HepG2 (cell line): ENCODE measurements around the gene DGKG. TPM values are rescaled to one million over a fixed set of nuclear protein-coding genes. Genes with fewer than 3 reads are reported as not detected.

Experiments
- BHLHE40 ChIP-seq: IDR thresholded peaks from 2 replicates; pipeline ENCODE4 v1.6.1; 2011; ENCODE audit warnings: low read length, improper control_type of control experiment
- CREB1 ChIP-seq, 2 experiments: fragments of 450-650 bp in 1 of 2; IDR thresholded peaks; 2 replicates each; pipeline ENCODE4 v1.6.1; 2016 to 2017; ENCODE audit warnings: control low read depth in 1 of 2, mild to moderate bottlenecking in 1 of 2, missing compliant biosample characterization in 1 of 2, missing genetic modification characterization in 1 of 2
- DMAP1 ChIP-seq: IDR thresholded peaks from 2 replicates; pipeline ENCODE4 v1.6.1; 2016
- DPF2 ChIP-seq: sonication (generic); formaldehyde crosslinking; IDR thresholded peaks from 2 replicates; pipeline ENCODE4 v1.4.0; 2020; ENCODE audit warnings: mild to moderate bottlenecking, low read depth, missing genetic modification reagents, borderline replicate concordance
- ETV5 ChIP-seq: IDR thresholded peaks from 2 replicates; pipeline ENCODE4 v1.6.1; 2018; ENCODE audit warnings: missing biosample characterization, missing genetic modification reagents, inconsistent platforms, borderline replicate concordance
- HOXA9 ChIP-seq: sonication (generic); formaldehyde crosslinking; IDR thresholded peaks from 2 replicates; pipeline ENCODE4 v1.8.1; 2022; ENCODE audit warnings: missing genetic modification reagents, mild to moderate bottlenecking, moderate library complexity, borderline replicate concordance
- KDM5B ChIP-seq: sonication (generic); formaldehyde crosslinking; IDR thresholded peaks from 2 replicates; pipeline ENCODE4 v1.4.0; 2020; ENCODE audit warnings: missing genetic modification reagents, mild to moderate bottlenecking, borderline replicate concordance
- NR2F6 ChIP-seq, 2 experiments: IDR thresholded peaks; 2 replicates each; pipeline ENCODE4 v1.6.1; 2016; ENCODE audit warnings: antibody characterized with exemption in 1 of 2, mild to moderate bottlenecking in 1 of 2
- RFX1 ChIP-seq: fragments of 450-650 bp; IDR thresholded peaks from 2 replicates; pipeline ENCODE4 v1.6.1; 2017
- SSRP1 ChIP-seq: IDR thresholded peaks from 2 replicates; pipeline ENCODE4 v1.6.1; 2016; ENCODE audit warnings: control low read depth
- ZNF230 ChIP-seq: sonication (generic); formaldehyde crosslinking; IDR thresholded peaks from 2 replicates; pipeline ENCODE4 v1.4.0; 2020; ENCODE audit warnings: mild to moderate bottlenecking, missing genetic modification reagents
- ZNF331 ChIP-seq: sonication (generic); formaldehyde crosslinking; IDR thresholded peaks from 2 replicates; pipeline ENCODE4 v1.4.0; 2020; ENCODE audit warnings: missing genetic modification reagents
- ZNF343 ChIP-seq: sonication (generic); formaldehyde crosslinking; IDR thresholded peaks from 2 replicates; pipeline ENCODE4 v1.4.0; 2020; ENCODE audit warnings: mild to moderate bottlenecking, missing genetic modification reagents
- polyA plus RNA-seq, 8 experiments: library from polyadenylated mRNA; depleted of rRNA in 3 of 8; stranded (reverse) in 7 of 8; unstranded in 1 of 8; fragments of >200 nt; fragmentation: Illumina TruSeq in 4 of 8; extraction: Trizol in 4 of 8; gene quantifications; 2 replicates each; pipeline versions ENCODE4 v1.2.1 to v1.2.3, GENCODE V29; 2011 to 2016; ENCODE audit warnings: low read depth in 4 of 8, missing spikeins in 1 of 8, mixed read lengths in 1 of 8; ENCODE audit not compliant: insufficient read depth in 1 of 8
- total RNA-seq, 5 experiments: library from RNA; depleted of rRNA; stranded (reverse); fragments of >200 nt; fragmentation: Illumina TruSeq; extraction: Trizol; gene quantifications; 2 replicates each; pipeline ENCODE4 v1.2.3, GENCODE V29; 2016; ENCODE audit warnings: low read depth in 1 of 5
- TF ChIP-seq, protein P1 (sequence below): sonication (generic); formaldehyde crosslinking; IDR thresholded peaks from 2 replicates; pipeline ENCODE4 v1.5.0; 2020; ENCODE audit warnings: missing genetic modification reagents
- TF ChIP-seq, protein P2 (sequence below): sonication (generic); formaldehyde crosslinking; IDR thresholded peaks from 2 replicates; pipeline ENCODE4 v1.4.0; 2020; ENCODE audit warnings: missing genetic modification reagents
- TF ChIP-seq, protein P3 (sequence below): sonication (generic); formaldehyde crosslinking; IDR thresholded peaks from 2 replicates; pipeline ENCODE4 v1.4.0; 2020; ENCODE audit warnings: mild to moderate bottlenecking, missing genetic modification reagents
- TF ChIP-seq, protein P4 (sequence below): sonication (generic); formaldehyde crosslinking; IDR thresholded peaks from 2 replicates; pipeline ENCODE4 v1.4.0; 2020; ENCODE audit warnings: missing genetic modification reagents
- TF ChIP-seq, protein P5 (sequence below): sonication (generic); formaldehyde crosslinking; IDR thresholded peaks from 2 replicates; pipeline ENCODE4 v1.5.0; 2020; ENCODE audit warnings: missing genetic modification reagents
- TF ChIP-seq, protein P6 (sequence below): sonication (generic); formaldehyde crosslinking; IDR thresholded peaks from 2 replicates; pipeline ENCODE4 v1.4.0; 2020; ENCODE audit warnings: low read depth, mild to moderate bottlenecking, missing genetic modification reagents
- TF ChIP-seq, protein P7 (sequence below): sonication (generic); formaldehyde crosslinking; conservative IDR thresholded peaks from 2 replicates; pipeline ENCODE4 v1.5.0; 2020; ENCODE audit warnings: missing genetic modification reagents

Gene DGKG
- total and polyA plus RNA-seq, 2 of the 13 experiments (the other 11 are each of a cell fraction or from before 2014, with no cell fraction given): 3.8 to 6.2 TPM

DNA sequence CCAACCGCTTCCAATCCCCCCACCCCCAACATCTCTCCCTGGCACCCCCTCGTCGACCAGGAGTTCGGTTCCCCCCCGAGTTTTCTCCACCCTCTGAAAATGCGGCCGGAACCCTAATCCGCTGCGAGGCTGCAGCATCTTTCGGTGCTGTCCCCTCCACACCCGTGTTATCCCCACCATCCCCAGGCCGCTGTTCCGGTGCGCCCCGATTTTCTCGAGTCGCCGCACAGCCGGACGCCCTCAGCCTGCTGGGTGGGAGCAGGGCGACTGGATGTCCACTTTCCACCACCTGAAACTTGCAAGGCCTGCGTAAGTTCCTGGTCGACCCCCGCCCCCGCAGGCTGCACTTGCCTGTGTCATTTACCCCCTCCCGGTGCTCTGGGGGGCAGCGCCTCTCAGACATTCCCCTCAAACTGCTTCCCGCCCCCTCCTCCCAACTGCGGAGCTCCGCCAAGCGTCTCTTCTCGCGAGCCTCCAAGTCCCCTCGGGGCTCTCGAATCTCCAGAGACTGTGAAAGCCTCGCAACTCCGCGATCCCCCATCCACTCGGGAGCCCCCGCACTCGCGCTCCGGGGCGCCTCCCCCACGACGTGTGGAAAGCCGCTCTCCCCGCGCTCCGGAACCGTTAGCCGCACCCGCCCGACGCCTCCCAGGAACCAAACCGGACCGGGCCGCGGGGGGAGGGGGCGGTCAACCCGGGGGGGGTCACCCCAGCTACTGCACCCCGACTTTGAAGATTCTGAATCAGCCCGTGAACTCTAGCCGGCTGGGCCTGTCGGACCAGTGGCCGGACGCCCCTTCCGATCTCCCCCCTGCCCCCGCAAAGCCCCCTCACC, 253.7 kb downstream of the DGKG start (continued):
- TF ChIP-seq, protein P1, sequence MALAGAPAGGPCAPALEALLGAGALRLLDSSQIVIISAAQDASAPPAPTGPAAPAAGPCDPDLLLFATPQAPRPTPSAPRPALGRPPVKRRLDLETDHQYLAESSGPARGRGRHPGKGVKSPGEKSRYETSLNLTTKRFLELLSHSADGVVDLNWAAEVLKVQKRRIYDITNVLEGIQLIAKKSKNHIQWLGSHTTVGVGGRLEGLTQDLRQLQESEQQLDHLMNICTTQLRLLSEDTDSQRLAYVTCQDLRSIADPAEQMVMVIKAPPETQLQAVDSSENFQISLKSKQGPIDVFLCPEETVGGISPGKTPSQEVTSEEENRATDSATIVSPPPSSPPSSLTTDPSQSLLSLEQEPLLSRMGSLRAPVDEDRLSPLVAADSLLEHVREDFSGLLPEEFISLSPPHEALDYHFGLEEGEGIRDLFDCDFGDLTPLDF: no peak
- TF ChIP-seq, protein P2, sequence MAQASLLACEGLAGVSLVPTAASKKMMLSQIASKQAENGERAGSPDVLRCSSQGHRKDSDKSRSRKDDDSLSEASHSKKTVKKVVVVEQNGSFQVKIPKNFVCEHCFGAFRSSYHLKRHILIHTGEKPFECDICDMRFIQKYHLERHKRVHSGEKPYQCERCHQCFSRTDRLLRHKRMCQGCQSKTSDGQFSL (CRISPR knock-in tag): 0 out of 2 replicates have a peak, but pooled peaks have one; percentile 15
- TF ChIP-seq NR2F6 (IDR thresholded peaks at IDR 0.05) (no peak), NR2F6 (CRISPR knock-in tag; IDR thresholded peaks at IDR 0.05) (no peak), HOXA9 (CRISPR knock-in tag) (peak; percentile 41; the same call in 1 of the 2 replicates), ZNF331 (no peak), CREB1 (IDR thresholded peaks at IDR 0.05) (no peak), CREB1 (CRISPR knock-in tag; IDR thresholded peaks at IDR 0.05) (no peak), DPF2 (no peak), ETV5 (no peak), SSRP1 (CRISPR knock-in tag) (no peak), ZNF343 (CRISPR knock-in tag) (no peak), DMAP1 (CRISPR knock-in tag) (0 out of 2 replicates have a peak, but pooled peaks have one; percentile 16), ZNF230 (CRISPR knock-in tag) (no peak), KDM5B (CRISPR knock-in tag) (no peak; the same call in 1 of the 2 replicates), BHLHE40 (no peak), RFX1 (no peak)
- TF ChIP-seq, protein P3, sequence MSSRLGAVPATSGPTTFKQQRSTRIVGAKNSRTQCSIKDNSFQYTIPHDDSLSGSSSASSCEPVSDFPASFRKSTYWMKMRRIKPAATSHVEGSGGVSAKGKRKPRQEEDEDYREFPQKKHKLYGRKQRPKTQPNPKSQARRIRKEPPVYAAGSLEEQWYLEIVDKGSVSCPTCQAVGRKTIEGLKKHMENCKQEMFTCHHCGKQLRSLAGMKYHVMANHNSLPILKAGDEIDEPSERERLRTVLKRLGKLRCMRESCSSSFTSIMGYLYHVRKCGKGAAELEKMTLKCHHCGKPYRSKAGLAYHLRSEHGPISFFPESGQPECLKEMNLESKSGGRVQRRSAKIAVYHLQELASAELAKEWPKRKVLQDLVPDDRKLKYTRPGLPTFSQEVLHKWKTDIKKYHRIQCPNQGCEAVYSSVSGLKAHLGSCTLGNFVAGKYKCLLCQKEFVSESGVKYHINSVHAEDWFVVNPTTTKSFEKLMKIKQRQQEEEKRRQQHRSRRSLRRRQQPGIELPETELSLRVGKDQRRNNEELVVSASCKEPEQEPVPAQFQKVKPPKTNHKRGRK (CRISPR knock-in tag): 0 out of 2 replicates have a peak, but pooled peaks have one; percentile 53
- TF ChIP-seq, protein P4, sequence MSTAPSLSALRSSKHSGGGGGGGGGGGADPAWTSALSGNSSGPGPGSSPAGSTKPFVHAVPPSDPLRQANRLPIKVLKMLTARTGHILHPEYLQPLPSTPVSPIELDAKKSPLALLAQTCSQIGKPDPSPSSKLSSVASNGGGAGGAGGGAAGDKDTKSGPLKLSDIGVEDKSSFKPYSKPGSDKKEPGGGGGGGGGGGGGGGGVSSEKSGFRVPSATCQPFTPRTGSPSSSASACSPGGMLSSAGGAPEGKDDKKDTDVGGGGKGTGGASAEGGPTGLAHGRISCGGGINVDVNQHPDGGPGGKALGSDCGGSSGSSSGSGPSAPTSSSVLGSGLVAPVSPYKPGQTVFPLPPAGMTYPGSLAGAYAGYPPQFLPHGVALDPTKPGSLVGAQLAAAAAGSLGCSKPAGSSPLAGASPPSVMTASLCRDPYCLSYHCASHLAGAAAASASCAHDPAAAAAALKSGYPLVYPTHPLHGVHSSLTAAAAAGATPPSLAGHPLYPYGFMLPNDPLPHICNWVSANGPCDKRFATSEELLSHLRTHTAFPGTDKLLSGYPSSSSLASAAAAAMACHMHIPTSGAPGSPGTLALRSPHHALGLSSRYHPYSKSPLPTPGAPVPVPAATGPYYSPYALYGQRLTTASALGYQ (CRISPR knock-in tag): no peak
- TF ChIP-seq, protein P5, sequence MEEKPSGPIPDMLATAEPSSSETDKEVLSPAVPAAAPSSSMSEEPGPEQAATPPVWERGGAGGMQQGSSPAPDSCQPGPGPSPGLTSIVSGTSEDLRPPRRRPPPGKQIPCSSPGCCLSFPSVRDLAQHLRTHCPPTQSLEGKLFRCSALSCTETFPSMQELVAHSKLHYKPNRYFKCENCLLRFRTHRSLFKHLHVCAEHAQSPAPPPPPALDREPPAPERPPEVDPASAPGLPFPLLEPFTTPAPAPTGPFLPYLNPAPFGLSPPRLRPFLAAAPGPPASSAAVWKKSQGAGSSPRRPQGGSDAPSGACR (CRISPR knock-in tag): no peak
- TF ChIP-seq, protein P6, sequence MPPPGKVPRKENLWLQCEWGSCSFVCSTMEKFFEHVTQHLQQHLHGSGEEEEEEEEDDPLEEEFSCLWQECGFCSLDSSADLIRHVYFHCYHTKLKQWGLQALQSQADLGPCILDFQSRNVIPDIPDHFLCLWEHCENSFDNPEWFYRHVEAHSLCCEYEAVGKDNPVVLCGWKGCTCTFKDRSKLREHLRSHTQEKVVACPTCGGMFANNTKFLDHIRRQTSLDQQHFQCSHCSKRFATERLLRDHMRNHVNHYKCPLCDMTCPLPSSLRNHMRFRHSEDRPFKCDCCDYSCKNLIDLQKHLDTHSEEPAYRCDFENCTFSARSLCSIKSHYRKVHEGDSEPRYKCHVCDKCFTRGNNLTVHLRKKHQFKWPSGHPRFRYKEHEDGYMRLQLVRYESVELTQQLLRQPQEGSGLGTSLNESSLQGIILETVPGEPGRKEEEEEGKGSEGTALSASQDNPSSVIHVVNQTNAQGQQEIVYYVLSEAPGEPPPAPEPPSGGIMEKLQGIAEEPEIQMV (CRISPR knock-in tag): no peak
- TF ChIP-seq, protein P7, sequence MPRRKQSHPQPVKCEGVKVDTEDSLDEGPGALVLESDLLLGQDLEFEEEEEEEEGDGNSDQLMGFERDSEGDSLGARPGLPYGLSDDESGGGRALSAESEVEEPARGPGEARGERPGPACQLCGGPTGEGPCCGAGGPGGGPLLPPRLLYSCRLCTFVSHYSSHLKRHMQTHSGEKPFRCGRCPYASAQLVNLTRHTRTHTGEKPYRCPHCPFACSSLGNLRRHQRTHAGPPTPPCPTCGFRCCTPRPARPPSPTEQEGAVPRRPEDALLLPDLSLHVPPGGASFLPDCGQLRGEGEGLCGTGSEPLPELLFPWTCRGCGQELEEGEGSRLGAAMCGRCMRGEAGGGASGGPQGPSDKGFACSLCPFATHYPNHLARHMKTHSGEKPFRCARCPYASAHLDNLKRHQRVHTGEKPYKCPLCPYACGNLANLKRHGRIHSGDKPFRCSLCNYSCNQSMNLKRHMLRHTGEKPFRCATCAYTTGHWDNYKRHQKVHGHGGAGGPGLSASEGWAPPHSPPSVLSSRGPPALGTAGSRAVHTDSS (CRISPR knock-in tag): no peak
